HG02885 (cell line): ENCODE measurements around the gene SLC6A17.

Experiments used
- ATAC-seq: cut with Tn5 transposase; IDR thresholded peaks from one replicate; pipeline ENCODE4 v1.9.1; 2021; ENCODE audit warnings: mild to moderate bottlenecking; ENCODE audit not compliant: unreplicated experiment, poor library complexity

Gene SLC6A17

GRCh38 chr1:110170766-110171733 lies 20.8 kb downstream of the SLC6A17 start:
- no peak for ATAC-seq

- ATAC-seq, result no peak
Measured at GRCh38 chr1:110172001-110172400, 21.7 kb downstream of the SLC6A17 start.

GRCh38 chr1:110173466-110174105 lies 23.3 kb downstream of the SLC6A17 start:
- no peak for ATAC-seq

DNA sequence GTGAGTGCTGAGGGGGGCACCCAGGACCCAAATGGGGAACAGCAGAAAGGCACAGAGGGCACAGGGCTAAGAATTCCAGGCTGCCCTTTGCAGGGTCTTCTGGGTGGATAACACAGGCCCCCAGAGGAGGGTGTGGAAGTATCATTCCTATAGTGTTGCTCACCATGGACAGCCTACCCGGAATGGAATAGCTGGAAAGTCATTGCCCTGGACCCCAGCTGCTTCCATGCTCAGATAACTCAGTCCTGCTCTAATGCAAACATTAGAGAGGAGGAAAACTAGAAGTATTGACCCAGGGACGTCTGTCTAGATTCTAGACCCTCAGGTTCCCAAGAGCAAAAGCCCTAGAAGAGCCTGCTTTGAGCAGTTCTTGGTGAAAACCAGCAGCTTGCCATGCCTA lies 24.7 kb downstream of the SLC6A17 start:
- no peak for ATAC-seq

- no peak for ATAC-seq
Measured at GRCh38 chr1:110176299-110176956, 26.1 kb downstream of the SLC6A17 start.

DNA sequence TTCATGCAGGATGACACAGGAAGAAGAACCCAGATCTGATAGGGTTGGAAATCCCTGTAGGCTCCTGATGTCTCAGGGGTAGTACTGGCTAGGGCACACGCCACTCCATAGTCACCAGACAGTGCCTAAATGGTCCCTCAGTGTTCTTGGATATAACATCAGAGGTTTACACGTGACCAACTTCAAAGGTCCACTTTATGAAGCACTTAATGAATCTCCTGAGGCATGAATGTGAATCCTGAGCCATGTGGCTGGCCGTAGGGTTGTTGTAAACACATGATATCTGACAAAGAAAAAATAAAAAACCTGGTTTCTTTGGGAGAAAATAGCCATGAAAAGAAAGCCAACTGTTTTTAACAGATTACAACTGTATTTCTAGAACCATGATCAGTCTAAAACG lies 27.5 kb downstream of the SLC6A17 start:
- no peak for ATAC-seq

GRCh38 chr1:110183642-110184167 lies 33.4 kb downstream of the SLC6A17 start:
- no peak for ATAC-seq

DNA sequence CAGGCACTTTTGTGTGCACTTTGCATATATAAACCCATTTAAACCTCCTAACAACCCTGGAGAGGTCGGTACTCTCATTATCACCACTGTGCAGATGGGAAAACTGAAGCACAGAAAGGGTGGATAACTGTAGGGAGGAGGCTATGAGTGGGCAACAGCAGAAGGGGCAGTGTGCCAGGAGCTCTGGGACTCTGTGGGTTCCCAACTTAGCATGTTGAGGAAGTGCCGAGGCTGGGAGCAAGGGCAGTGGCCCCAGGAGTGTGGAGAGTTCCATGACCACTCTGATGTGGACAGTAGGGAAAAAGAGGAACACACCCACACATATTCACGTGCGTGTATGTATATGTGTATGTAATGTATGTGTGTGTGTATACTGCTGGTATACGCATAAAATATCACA lies 34.2 kb downstream of the SLC6A17 start:
- ATAC-seq, result no peak

- ATAC-seq, result no peak
Measured at GRCh38 chr1:110185181-110185580, 34.9 kb downstream of the SLC6A17 start.

- ATAC-seq, result no peak
Measured at GRCh38 chr1:110186558-110186957, 36.3 kb downstream of the SLC6A17 start.

GRCh38 chr1:110187139-110187890 lies 37.0 kb downstream of the SLC6A17 start:
- no peak for ATAC-seq

DNA sequence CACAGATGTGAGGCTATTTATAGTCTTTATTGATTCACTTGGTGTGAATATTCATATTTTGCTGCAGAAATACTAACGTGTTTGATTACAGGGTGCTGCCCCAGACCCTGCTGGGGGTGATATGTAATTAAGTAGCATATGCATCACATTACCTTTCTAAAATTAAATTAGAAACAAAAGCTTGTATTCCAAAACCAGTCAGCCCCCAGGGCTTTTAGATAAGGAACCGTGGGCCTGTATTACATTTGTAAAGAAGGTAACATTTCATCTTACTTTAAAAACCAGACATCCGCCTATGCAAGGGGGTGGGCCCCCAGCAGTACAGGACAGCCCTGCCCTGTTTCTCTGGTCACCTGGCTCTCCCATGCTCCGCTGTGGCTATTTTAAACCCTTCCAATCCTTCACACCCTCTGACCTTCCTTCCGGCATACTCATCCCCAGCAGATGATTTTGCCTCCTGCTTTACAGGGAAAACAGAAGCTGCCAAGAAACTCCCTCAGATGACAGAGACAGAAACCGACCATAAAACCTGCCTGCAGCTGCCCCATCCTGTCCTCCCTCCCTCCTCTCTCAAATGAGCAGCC lies 37.8 kb downstream of the SLC6A17 start:
- no peak for ATAC-seq

DNA sequence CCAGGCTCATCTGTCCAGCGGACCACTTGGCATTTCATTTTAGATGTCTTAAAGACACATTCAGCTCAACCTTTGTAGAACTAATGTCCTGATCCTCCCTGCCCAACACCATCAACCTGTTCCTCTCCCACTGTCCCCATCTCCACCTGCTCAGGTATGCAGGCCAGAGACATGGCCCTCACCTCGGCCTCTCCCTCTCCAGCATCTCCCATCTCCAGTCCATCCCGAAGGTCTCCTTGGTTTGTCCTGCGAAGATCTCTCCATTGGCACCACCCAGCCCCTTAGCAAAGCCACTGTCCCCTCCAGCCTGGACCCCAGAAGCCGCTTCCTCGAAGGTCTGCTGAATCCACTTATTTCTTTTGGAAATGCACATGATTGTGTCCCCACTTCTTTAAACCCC lies 38.9 kb downstream of the SLC6A17 start:
- ATAC-seq, result no peak

DNA sequence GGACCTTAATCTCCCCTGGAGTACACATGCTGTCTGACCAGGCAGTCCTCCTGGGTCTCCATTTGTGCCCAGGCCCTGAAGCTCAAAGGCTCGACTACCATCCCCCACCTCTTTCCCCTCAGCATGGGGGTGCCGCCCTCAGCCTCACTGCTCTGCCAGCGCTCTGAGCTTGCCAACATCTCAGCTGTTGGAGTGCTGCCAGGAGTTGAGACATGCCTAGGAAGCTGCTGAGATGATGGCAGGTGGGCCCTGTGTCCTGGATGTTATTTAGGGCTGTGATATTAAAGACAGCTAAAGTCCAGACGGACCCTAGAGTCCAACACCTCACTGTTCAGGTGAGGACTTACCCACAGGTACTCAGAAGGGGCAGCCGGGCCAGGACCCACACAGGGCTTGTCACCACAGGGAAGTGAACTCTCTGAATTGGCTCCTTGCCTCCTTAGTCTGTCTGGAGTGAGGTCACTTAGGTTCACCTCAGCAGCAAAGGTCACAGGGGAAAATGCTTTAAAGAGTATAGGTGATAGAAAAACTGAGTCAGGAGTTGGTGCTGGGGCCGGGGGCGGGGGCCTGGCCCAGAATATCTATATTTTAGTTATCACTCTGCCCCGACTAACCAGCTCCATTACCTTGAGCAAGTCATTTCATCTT lies 40.1 kb downstream of the SLC6A17 start:
- ATAC-seq, result no peak

DNA sequence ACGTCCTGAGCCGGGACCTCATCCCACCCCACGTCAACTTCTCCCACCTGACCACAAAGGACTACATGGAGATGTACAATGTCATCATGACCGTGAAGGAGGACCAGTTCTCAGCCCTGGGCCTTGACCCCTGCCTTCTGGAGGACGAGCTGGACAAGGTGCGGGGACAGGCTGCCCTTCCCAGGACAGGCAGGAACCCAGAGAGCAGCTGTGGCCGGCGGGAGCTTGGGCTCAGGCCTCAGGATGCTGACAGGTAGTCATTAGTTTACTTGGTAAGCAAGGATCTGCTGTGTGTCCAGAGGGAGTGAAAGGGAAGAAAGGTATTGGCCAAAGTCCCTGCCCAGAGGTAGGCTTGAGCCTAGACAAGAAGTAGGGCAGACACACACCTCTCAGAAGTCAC lies 42.2 kb downstream of the SLC6A17 start:
- no peak for ATAC-seq

- no peak for ATAC-seq
Measured at GRCh38 chr1:110195196-110195595, 44.9 kb downstream of the SLC6A17 start.

DNA sequence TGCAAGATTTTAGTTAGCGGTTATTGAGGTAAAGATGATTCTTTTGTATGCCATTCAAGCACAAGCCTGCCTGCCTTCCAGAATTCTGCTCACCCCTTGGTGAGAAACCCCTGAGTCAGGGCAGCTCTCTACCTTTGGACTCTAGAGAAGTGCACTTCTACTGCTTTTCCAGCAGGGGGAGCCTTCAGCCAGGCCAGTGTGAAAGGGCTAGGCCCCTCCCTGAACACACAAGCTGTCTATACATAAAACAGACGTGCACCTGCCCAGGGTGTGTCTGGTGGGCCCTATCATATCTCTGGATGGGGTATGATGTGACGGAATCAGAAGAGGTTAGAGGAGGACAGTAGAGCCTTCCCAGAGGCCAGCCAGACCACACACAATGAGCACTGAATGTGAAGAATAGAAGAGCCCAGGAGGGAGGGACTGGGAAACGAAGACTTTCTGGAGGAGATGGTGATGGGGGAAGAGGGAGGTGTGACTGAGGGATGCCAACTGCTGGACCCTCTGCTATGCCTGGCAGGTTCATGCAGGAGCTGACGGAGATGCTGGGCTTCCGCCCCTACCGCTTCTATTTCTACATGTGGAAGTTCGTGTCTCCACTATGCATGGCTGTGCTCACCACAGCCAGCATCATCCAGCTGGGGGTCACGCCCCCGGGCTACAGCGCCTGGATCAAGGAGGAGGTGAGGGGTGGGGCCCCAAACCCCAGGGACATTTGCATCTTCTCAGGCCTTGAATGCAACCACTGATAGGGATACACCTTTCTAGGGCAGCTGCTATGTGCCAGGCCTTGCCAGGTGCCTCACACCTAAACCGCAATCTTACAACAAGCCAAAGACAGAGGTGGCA lies 46.8 kb downstream of the SLC6A17 start:
- ATAC-seq, result peak; percentile 70

DNA sequence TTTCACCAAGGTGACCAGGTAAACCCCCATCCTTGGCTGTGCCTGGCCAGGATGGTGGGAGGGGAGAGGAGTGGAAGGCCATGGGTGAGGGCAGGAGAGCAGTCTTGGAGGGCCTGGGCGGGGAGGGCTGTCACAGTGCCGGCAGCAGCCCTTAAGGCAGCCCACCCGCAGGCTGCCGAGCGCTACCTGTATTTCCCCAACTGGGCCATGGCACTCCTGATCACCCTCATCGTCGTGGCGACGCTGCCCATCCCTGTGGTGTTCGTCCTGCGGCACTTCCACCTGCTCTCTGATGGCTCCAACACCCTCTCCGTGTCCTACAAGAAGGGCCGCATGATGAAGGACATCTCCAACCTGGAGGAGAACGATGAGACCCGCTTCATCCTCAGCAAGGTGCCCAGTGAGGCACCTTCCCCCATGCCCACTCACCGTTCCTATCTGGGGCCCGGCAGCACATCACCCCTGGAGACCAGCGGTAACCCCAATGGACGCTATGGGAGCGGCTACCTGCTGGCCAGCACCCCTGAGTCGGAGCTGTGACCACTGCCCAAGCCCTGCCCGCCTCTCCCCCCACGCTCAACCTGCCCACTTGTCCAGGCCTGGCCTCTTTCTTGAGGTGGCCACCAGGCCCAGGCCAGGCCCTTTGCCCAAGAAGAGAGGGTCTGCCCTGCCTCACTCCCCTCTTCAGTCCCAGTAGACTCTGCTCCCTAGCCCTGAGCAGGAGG lies 47.8 kb downstream of the SLC6A17 start:
- no peak for ATAC-seq
